Measurements from ENCODE around the gene ITIH4.

The ITIH4 gene

DNA sequence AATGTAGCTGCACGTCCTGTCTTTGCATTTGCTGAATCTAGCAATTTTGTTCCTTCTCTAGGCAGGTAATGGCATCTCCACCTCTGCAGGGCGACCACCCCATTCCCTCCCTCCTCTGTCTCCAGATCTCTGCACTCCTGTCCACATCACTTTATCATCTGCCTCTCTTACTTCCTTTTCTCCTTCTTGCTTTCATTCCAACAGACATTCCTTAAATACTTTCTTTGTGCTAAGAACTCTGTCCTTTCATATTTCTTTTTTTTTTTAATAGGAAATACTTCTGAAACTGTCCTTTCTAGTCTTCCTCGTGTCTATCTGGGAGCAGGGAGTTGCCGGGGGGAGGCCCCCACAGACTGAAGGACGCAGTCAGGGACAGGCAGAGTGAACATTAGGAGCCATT lies 28.6 kb downstream of the ITIH4 start:
- H3K4me3 Mint-ChIP-seq = no peak overlapping the region
- H3K9me3 Mint-ChIP-seq = no peaks in the 10 kb centered on the region
- no peaks in the 10 kb centered on the region for H3K4me1 Mint-ChIP-seq
- no peaks in the 10 kb centered on the region for H3K27me3 Mint-ChIP-seq
- no peaks in the 10 kb centered on the region for H3K36me3 Mint-ChIP-seq
- H3K27ac Mint-ChIP-seq = no peak overlapping the region

DNA sequence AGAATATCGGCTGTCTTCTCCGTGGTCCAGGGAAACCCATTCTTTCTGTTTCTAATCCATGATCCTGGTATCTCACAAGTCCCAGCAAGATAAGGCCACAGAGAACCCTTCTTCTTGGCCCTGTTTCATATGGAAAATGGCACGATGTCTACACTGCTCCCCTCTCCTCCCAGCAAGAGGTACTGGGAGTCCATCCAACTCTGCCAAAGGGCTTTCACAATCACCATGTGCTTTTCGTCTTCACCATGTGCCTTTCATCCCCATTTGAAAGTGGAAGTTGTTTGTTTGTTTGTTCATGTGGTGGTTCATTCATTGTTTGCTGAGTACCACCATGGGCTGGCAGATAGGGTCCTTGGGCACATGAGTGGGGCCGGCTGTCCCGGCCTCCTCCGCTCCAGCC lies 30.4 kb downstream of the ITIH4 start:
- H3K27me3 Mint-ChIP-seq = no peaks in the 10 kb centered on the region
- H3K4me3 Mint-ChIP-seq = no peak overlapping the region
- H3K36me3 Mint-ChIP-seq = no peaks in the 10 kb centered on the region
- no peaks in the 10 kb centered on the region for H3K4me1 Mint-ChIP-seq
- no peaks in the 10 kb centered on the region for H3K9me3 Mint-ChIP-seq
- H3K27ac Mint-ChIP-seq = no peak overlapping the region

DNA sequence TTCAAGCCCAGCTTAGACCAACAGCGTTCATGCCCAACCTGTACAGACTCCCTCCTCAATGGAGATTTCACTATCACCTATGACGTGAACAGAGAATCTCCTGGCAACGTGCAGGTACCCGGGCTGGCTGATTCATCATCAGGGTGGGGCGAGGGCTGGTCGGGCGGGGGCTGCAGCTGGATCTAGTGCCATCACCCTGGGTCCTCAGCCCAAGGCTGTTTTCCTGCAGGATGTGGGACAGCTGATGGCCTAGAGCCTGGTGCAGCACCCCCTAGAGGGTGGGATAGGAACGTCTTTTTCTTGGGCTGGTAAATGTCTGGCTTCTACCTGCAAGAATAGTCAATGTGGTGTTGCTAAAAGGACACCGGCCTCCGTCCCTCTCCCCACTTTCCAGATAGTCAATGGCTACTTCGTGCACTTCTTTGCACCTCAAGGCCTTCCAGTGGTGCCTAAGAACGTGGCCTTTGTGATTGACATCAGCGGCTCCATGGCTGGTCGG lies 31.4 kb downstream of the ITIH4 start:
- H3K9me3 Mint-ChIP-seq = no peaks in the 10 kb centered on the region

DNA sequence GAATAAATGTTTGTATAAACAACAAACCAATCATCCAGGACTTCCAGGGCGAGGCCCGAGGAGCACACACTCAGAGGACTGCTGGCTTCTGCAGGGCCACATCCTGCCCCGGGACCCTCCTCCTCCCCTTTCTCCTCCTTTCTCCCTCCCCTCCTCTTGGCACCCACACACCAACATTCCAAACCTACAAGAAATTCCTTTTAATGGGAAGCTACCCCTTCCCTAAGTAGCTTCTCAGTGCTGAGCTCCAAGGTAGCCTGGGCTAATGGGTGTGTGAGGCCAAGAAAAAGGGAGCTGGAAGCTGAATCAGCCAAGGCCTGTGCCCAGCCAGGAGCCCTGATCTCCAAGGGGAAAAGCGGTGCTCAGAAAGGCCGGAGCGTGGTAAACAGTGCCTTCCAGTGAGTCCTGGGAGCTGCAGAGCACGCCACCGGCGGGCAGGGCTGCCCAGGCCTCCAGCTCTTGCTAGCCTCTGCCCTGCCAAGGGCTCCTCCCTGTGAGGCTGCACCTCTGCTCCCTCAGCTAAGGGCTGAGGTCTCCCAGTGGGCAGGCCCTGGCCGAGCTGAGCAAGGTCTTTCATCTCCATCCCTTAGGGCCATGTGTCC lies 32.0 kb downstream of the ITIH4 start:
- Mint-ChIP-seq H3K27me3 (no peaks in the 10 kb centered on the region), H3K4me1 (no peaks in the 10 kb centered on the region), H3K36me3 (no peaks in the 10 kb centered on the region), H3K4me3 (no peak overlapping the region), H3K9me3 (no peaks in the 10 kb centered on the region), H3K27ac (no peak overlapping the region)

More for the DNA sequence above, 31.4 kb downstream of the ITIH4 start:
- Mint-ChIP-seq H3K27me3 (no peaks in the 10 kb centered on the region), H3K4me3 (no peak overlapping the region), H3K4me1 (no peaks in the 10 kb centered on the region), H3K27ac (no peak overlapping the region), H3K36me3 (no peaks in the 10 kb centered on the region)

DNA sequence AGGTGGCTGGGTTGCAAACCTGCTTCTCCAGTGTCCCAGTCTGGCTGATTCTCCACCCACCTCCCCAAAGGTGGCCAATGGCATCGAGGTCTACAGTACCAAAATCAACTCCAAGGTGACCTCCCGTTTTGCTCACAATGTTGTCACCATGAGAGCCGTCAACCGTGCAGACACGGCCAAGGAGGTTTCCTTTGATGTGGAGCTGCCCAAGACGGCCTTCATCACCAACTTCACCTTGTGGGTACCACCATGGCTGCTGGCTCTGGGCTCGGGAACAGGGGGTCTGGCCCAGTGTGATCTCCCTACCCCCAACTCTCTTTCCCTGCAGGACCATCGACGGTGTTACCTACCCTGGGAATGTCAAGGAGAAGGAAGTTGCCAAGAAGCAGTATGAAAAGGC lies 34.1 kb downstream of the ITIH4 start:
- Mint-ChIP-seq H3K9me3 (no peaks in the 10 kb centered on the region), H3K27ac (no peak overlapping the region), H3K27me3 (no peaks in the 10 kb centered on the region), H3K4me3 (no peak overlapping the region), H3K36me3 (no peaks in the 10 kb centered on the region), H3K4me1 (no peaks in the 10 kb centered on the region)

DNA sequence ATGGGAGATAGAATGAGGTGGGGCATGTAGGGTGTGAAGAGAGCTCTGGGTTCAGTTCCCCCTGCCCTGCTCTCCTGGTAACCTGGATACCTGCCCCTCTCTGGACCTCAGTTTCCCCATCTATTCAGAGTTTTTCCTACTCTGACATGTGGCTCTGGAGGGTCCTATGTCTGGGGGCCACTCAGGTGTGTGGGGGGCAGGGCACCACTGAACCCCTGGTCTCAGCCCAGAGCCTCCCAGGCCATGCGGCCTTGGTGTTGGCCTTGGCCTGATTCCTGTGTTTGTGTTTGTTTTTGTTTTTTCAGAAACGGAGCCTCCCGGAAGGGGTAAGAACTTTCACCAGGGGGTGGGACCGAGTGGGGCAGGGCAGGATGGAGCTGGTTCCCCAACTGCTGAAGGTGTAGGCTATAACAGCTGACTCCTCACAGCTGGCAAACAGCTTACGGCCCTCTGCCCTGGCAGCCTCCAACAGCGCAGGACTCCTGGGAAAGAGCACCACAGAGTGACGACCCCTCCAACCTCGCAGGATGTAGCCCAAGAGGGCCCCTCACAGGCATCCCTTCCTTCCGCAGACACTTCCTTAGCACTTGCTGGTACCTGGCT lies 35.1 kb downstream of the ITIH4 start:
- no peaks in the 10 kb centered on the region for H3K36me3 Mint-ChIP-seq
- no peaks in the 10 kb centered on the region for H3K4me1 Mint-ChIP-seq
- H3K4me3 Mint-ChIP-seq = no peak overlapping the region
- H3K27ac Mint-ChIP-seq = no peak overlapping the region
- no peaks in the 10 kb centered on the region for H3K27me3 Mint-ChIP-seq
- no peaks in the 10 kb centered on the region for H3K9me3 Mint-ChIP-seq

DNA sequence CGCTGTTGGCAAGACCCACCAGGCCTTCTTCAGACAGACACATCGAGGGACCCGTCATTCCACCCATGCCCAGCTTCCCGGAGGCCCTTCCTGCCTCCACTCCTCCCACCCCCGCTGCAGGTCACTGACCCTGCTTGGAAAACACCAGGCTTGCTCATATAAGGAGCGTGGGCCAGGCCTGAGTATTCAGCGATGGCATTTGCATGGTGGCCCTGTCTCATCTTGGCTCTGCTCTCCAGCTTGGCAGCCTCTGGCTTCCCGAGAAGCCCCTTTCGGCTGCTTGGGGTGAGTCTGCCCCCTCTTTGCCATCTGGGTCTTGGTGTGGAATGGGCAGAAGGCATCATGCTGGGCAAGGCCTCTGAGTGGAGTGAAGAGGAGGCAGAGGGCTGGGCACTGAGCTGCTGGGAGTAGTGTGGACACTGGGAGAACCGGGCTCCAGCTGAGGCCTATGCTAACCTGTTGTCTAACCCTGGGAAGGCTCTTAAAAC lies 35.8 kb downstream of the ITIH4 start, which contains the start of gene ITIH3:
ITIH3 (plus strand) TSS at position 185 of the 488 bp plus-strand sequence; CDS start at position 193, 8 bp downstream.
- H3K36me3 Mint-ChIP-seq = no peaks in the 10 kb centered on the region
- no peaks in the 10 kb centered on the region for H3K9me3 Mint-ChIP-seq
- H3K4me1 Mint-ChIP-seq = no peaks in the 10 kb centered on the region
- no peak within 1 kb of the TSS for H3K27ac Mint-ChIP-seq
- no peaks in the 10 kb centered on the region for H3K27me3 Mint-ChIP-seq
- no peak within 1 kb of the TSS for H3K4me3 Mint-ChIP-seq

DNA sequence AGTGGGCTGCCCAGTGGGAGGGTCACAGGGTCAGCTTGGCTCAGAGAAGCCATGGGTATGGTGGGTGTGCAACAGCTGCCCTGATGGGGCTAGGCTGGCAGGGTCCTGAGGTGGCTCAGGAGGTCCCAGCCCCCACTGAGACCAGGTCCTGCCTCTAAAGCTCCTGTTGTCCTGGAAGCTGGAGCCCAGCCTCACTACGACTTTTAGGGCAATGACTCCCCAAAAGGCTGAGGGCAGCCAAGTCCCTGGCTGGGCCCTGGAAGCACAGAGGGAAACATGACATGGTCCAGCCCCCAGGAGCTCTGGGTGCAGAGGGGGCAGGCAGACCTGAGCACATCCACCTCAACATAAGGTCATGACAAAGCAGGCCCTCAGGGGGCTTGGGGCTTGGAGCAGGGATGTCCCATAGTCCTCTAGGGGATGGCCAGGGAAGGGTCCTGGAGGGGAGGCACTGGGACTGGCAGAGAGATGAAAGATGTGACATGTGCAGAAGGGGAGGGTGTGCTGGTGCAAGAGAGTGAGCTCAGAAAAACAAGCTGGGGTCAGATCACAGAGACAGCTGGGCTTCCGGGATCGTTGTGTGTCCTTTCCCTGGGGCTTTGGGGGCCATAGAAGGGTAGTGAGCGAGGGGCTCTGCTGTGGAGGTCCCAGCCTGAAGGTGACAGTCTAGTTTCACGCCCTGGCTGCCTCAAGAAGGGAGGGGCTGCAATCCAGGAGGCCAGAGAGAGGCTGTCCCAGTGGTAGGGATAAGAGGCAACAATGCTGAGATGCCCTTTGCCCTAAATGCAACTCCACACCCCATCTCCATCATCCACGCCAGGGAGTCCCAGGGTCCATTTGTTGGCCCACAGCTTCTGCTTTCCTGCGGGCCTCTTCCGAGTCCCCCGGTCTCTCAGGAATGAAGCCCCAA lies 36.5 kb downstream of the ITIH4 start:
- Mint-ChIP-seq H3K9me3 (no peaks in the 10 kb centered on the region), H3K36me3 (no peaks in the 10 kb centered on the region), H3K27me3 (no peaks in the 10 kb centered on the region), H3K27ac (no peak overlapping the region), H3K4me1 (no peaks in the 10 kb centered on the region), H3K4me3 (no peak overlapping the region)

DNA sequence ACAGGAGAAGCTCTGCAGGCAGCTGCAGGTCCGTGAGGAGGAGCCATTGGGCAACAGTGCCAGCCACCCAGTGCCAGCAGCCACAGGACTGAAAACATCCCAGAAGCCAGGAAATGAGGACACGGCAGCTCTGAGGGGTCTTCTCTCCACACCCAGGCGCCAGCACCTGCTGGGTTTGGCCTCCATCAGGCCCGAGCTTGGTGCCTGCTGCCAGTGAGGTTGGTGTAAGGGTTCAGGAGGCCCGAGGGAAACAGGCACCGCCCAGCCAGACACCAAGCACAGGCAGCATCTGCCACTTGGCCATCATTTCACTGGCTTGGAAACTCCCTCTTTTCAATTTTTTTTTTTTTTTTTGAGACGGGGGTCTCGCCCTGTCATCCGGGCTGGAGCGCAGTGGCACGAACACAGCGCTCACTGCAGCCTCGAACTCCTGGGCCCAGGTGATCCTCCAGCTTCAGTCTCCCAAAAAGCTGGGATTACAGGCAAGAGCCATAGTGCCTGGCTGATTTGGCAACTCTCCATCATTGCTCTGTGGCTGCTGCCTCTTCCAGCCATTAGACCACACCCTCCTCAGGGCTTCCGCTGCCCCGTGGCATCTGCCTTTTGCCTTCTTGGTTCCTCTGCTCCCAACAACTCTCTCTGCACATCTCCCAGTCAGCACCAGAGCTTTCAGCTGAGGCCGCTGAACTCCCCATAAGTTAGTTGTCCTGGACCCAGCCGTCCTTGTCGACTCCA lies 37.3 kb downstream of the ITIH4 start:
- no peaks in the 10 kb centered on the region for H3K36me3 Mint-ChIP-seq
- H3K27me3 Mint-ChIP-seq = no peaks in the 10 kb centered on the region

DNA sequence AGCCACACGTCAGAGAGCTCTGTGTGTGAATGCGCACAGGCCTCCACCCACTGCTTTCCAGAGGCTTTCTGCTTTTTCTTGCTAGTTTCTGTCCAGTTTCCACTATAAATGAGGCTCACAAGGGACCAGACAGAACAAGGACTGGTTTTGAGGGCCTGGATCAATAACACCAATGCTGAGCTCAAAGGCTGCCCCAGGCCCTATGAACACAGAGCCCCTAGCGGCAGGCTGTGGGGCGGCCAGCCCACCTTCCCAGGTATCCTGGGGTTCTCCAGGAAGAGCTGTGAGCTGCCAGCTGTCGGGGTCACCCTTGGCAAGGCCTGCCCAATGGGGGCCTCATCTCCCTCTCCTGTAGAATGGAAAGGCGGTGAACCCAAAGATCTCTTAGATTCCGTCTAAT lies 38.1 kb downstream of the ITIH4 start:
- no peaks in the 10 kb centered on the region for H3K4me1 Mint-ChIP-seq
- no peak overlapping the region for H3K27ac Mint-ChIP-seq
- no peak overlapping the region for H3K4me3 Mint-ChIP-seq
- H3K9me3 Mint-ChIP-seq = no peaks in the 10 kb centered on the region
- no peaks in the 10 kb centered on the region for H3K27me3 Mint-ChIP-seq
- H3K36me3 Mint-ChIP-seq = no peaks in the 10 kb centered on the region

More for the DNA sequence above, 37.3 kb downstream of the ITIH4 start:
- Mint-ChIP-seq H3K4me3 (no peak overlapping the region), H3K9me3 (no peaks in the 10 kb centered on the region), H3K27ac (no peak overlapping the region), H3K4me1 (no peaks in the 10 kb centered on the region)

DNA sequence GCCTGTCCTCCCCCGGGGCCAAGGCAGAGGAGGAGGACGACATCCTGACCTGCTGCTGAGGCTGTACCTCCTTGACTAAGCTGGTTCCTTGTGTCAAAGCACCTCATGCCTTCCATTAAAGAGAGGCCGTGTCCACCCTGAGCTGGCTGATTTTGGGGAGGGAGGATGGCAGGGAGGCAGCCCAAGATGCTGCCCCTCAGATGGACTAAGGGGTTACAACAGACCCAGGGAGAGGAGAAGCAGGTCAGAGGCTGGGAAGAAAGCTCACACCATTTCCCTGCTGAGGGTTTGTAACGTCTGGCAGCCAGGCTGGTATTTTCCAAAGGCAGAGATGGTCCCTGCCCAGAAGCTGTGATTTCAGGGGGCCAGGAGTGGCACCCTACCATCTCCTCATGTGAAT lies 38.5 kb downstream of the ITIH4 start:
- Mint-ChIP-seq H3K4me1 (no peaks in the 10 kb centered on the region), H3K9me3 (no peaks in the 10 kb centered on the region), H3K27ac (no peak overlapping the region), H3K27me3 (no peaks in the 10 kb centered on the region), H3K4me3 (no peak overlapping the region), H3K36me3 (no peaks in the 10 kb centered on the region)

DNA sequence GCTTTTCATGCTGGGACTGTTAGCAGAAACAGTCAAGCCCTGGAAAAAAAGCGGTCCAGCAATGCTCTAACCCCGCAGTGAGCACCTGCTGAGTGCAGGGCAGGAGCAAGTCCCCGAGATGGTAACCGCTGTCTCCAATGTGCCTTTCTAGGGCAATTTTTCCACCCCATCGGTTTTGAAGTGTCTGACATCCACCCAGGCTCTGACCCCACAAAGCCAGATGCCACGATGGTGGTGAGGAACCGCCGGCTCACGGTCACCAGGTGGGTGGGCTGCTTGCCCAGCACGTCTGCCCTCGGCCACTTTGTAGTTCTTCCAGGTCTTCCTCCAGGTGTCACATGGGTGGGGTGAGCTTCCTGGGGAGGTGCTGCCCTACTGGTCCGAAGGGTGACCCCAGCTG lies 39.1 kb downstream of the ITIH4 start:
- no peaks in the 10 kb centered on the region for H3K4me1 Mint-ChIP-seq
- H3K9me3 Mint-ChIP-seq = no peaks in the 10 kb centered on the region
- no peak overlapping the region for H3K4me3 Mint-ChIP-seq
- no peaks in the 10 kb centered on the region for H3K36me3 Mint-ChIP-seq
- no peaks in the 10 kb centered on the region for H3K27me3 Mint-ChIP-seq
- no peak overlapping the region for H3K27ac Mint-ChIP-seq

DNA sequence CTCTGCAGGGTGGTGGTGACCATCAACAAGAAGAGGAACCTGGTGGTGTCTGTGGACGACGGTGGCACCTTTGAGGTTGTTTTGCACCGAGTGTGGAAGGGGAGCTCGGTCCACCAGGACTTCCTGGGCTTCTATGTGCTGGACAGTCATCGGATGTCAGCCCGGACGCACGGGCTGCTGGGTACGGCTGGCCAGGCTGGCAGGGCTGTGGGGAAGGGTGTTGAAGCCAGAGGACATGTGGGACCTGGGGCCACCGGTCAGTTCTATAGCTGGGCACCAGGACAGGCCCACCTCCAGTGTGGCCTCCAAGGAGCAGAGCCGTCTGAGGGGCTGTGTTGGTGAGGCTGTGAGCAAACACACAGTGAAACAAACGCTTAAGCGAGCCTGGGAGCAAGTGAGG lies 39.7 kb downstream of the ITIH4 start:
- Mint-ChIP-seq H3K4me3 (no peak overlapping the region), H3K27ac (no peak overlapping the region), H3K36me3 (no peaks in the 10 kb centered on the region), H3K27me3 (no peaks in the 10 kb centered on the region), H3K9me3 (no peaks in the 10 kb centered on the region), H3K4me1 (no peaks in the 10 kb centered on the region)

DNA sequence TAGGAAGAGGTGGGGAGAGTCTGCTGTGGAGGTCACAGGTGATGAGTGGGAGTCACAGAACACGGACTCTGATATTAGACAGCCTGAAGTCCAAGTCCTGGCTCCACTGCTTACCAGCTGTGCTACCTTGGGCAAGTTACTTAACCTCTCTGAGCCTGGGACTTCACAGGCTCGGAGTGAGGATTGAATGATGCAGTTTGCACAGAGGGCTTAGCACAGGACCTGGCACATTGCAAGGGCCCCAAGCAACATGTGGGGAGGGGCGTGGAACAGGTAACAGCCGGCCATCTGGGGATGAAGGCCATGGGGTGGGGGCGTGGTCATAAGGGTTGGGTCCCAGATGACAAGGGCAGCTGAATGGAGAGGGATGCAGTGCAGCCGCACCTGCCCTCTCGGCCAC lies 40.1 kb downstream of the ITIH4 start:
- H3K27me3 Mint-ChIP-seq = no peaks in the 10 kb centered on the region
- no peak overlapping the region for H3K27ac Mint-ChIP-seq
- no peaks in the 10 kb centered on the region for H3K4me1 Mint-ChIP-seq
- no peaks in the 10 kb centered on the region for H3K9me3 Mint-ChIP-seq
- H3K4me3 Mint-ChIP-seq = no peak overlapping the region
- no peaks in the 10 kb centered on the region for H3K36me3 Mint-ChIP-seq

DNA sequence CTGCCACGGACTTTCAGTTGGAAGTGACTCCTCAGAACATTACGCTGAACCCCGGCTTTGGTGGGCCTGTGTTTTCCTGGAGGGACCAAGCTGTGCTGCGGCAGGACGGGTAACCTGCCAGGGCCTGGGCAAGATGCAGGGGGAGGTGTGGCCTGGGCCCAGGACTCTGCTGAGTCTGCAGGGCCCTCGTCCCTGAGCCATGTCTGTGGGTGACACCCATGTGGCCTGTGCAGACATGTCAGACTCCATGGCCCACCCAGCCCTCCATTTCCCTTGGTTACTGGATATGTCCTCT lies 40.8 kb downstream of the ITIH4 start:
- no peaks in the 10 kb centered on the region for H3K9me3 Mint-ChIP-seq
- H3K36me3 Mint-ChIP-seq = no peaks in the 10 kb centered on the region
- H3K27ac Mint-ChIP-seq = no peak overlapping the region
- H3K4me1 Mint-ChIP-seq = no peaks in the 10 kb centered on the region
- H3K27me3 Mint-ChIP-seq = no peaks in the 10 kb centered on the region
- H3K4me3 Mint-ChIP-seq = no peak overlapping the region

Data from activated naive CD4-positive, alpha-beta T cell treated with anti-CD3 and anti-CD28 coated beads, Interleukin-2, amount 50 U/mL, for 24 hours (primary cell).